GM18519 (cell line): ENCODE measurements around the gene KIF25.

Experiments used
- ATAC-seq: cut with Tn5 transposase; IDR thresholded peaks from one replicate; pipeline ENCODE4 v1.9.1; 2021; ENCODE audit warnings: mild to moderate bottlenecking, moderate library complexity; ENCODE audit not compliant: unreplicated experiment, low FRiP score

KIF25 gene

GRCh38 chr6:168015482-168016175, 18.2 kb downstream of the KIF25 start:
- ATAC-seq = no peak

- no peak for ATAC-seq
Observed at GRCh38 chr6:168016176-168016620, 18.7 kb downstream of the KIF25 start.

GRCh38 chr6:168016721-168017525, 19.5 kb downstream of the KIF25 start:
- no peak for ATAC-seq

GRCh38 chr6:168017629-168018028, 20.2 kb downstream of the KIF25 start:
- ATAC-seq = no peak

- no peak for ATAC-seq
Observed at GRCh38 chr6:168018664-168019063, 21.2 kb downstream of the KIF25 start.

GRCh38 chr6:168020242-168020641, 22.8 kb downstream of the KIF25 start:
- ATAC-seq = no peak

GRCh38 chr6:168021581-168021980, 24.1 kb downstream of the KIF25 start:
- no peak for ATAC-seq

- no peak for ATAC-seq
Observed at GRCh38 chr6:168022488-168023321, 25.2 kb downstream of the KIF25 start.

- no peak for ATAC-seq
Observed at GRCh38 chr6:168024951-168025510, 27.6 kb downstream of the KIF25 start.

GRCh38 chr6:168025831-168026710, 28.6 kb downstream of the KIF25 start:
- ATAC-seq = no peak

- ATAC-seq = no peak
Observed at GRCh38 chr6:168026925-168027324, 29.5 kb downstream of the KIF25 start.

GRCh38 chr6:168027521-168027920, 30.1 kb downstream of the KIF25 start:
- ATAC-seq = no peak

GRCh38 chr6:168028181-168028580, 30.7 kb downstream of the KIF25 start:
- no peak for ATAC-seq

- ATAC-seq = no peak
Observed at GRCh38 chr6:168029459-168030217, 32.2 kb downstream of the KIF25 start.

- ATAC-seq = no peak
Observed at GRCh38 chr6:168030218-168030746, 32.8 kb downstream of the KIF25 start.

- no peak for ATAC-seq
Observed at GRCh38 chr6:168030908-168031307, 33.4 kb downstream of the KIF25 start.

GRCh38 chr6:168031411-168031971, 34.0 kb downstream of the KIF25 start:
- ATAC-seq = no peak

- no peak for ATAC-seq
Observed at GRCh38 chr6:168032005-168032760, 34.7 kb downstream of the KIF25 start.
